ENCODE data around the gene UBA7. TPM values are rescaled to one million over a fixed set of nuclear protein-coding genes. Genes with fewer than 3 reads are reported as not detected.

UBA7 gene
- total RNA-seq, 1 experiment from 2014 or later, result 1.2 TPM

GRCh38 chr3:49805367-49805782, 8.4 kb downstream of the UBA7 start (continued):
- TF ChIP-seq ARID4B (CRISPR knock-in tag; IDR thresholded peaks at IDR 0.05; ENCODE audit: borderline replicate concordance) (no peak), PRDM15 (CRISPR knock-in tag; IDR thresholded peaks at IDR 0.05) (no peak), NFYB (CRISPR knock-in tag; conservative IDR thresholded peaks at IDR 0.05; ENCODE audit: low read depth) (no peak)

GRCh38 chr3:49804141-49805041, 9.4 kb downstream of the UBA7 start:
- Mint-ChIP-seq H3K36me3 (no peaks in the 10 kb centered on the region), H3K9me3 (no peaks in the 10 kb centered on the region), H3K27ac (no peak overlapping the region), H3K4me1 (peaks cover 41% of the 10 kb centered on the region), H3K4me3 (peak overlapping the region; percentile 86), H3K27me3 (ENCODE audit: low read depth) (peaks cover 40% of the 10 kb centered on the region)
- no peak for DNase-seq (ENCODE audit: low spot score)
- ChIA-PET CTCF (interaction anchor here (0.6 to 7.4 kb wide), 14 partner anchors 9 to 1641 kb away, joined by 3 to 207 read pairs (median 12); partner anchors contain the start of genes AMIGO3, IP6K1, MON1A and UBA7), POLR2A (interaction anchor here (0.8 to 2.8 kb wide), 3 partner anchors 18 to 335 kb away, joined by 3 to 11 read pairs (median 8); partner anchors contain the start of gene IP6K1)
- no peak for ATAC-seq
- no peak for TF ChIP-seq SOX15 (CRISPR knock-in tag; IDR thresholded peaks at IDR 0.05)
- no peak for TF ChIP-seq ZNF232 (CRISPR knock-in tag; IDR thresholded peaks at IDR 0.05)
- no peak for TF ChIP-seq AFF4 (CRISPR knock-in tag; IDR thresholded peaks at IDR 0.05; ENCODE audit: borderline replicate concordance)
- no peak for TF ChIP-seq USF1 (CRISPR knock-in tag; IDR thresholded peaks at IDR 0.05)
- TF ChIP-seq FOXP1 (CRISPR knock-in tag; IDR thresholded peaks at IDR 0.05; ENCODE audit: borderline replicate concordance), result no peak
- TF ChIP-seq ZNF121 (CRISPR knock-in tag; IDR thresholded peaks at IDR 0.05), result no peak
- TF ChIP-seq RELA (CRISPR knock-in tag; IDR thresholded peaks at IDR 0.05; ENCODE audit: borderline replicate concordance), result no peak
- TF ChIP-seq TP53 (CRISPR knock-in tag; IDR thresholded peaks at IDR 0.05), result no peak
- TF ChIP-seq SP1 (CRISPR knock-in tag; conservative IDR thresholded peaks at IDR 0.05), result no peak
- TF ChIP-seq GRHL2 (CRISPR knock-in tag; IDR thresholded peaks at IDR 0.05; ENCODE audit: insufficient replicate concordance, severe bottlenecking), result no peak
- no peak for TF ChIP-seq PREB (CRISPR knock-in tag; IDR thresholded peaks at IDR 0.05; ENCODE audit: borderline replicate concordance)
- TF ChIP-seq ZBTB43 (CRISPR knock-in tag; IDR thresholded peaks at IDR 0.05), result no peak
- TF ChIP-seq CREB1 (CRISPR knock-in tag; IDR thresholded peaks at IDR 0.05), result no peak
- TF ChIP-seq ZMAT4 (CRISPR knock-in tag; IDR thresholded peaks at IDR 0.05), result no peak
- TF ChIP-seq RORB (CRISPR knock-in tag; IDR thresholded peaks at IDR 0.05), result no peak
